Activated CD4-positive, alpha-beta T cell treated with anti-CD3 and anti-CD28 coated beads, Interleukin-2, amount 50 U/mL, for 24 hours (primary cell): ENCODE measurements around the gene CMPK1.

Experiments used
- DNase-seq, 2 donors: peaks; one replicate each; pipeline ENCODE4 v3.0.0-alpha.2; 2020; ENCODE audit warnings: low read depth in 1 of 2, low spot score in 1 of 2

Gene CMPK1

GRCh38 chr1:47393141-47393540, 59.6 kb downstream of the CMPK1 start:
- no peak for DNase-seq

- no peak for DNase-seq
Observed at GRCh38 chr1:47395433-47395832, 61.8 kb downstream of the CMPK1 start.

GRCh38 chr1:47396671-47397196, 63.1 kb downstream of the CMPK1 start:
- DNase-seq = no peak

GRCh38 chr1:47399138-47399845, 65.7 kb downstream of the CMPK1 start:
- DNase-seq = no peak

- DNase-seq = no peak
Observed at GRCh38 chr1:47399846-47400155, 66.2 kb downstream of the CMPK1 start.

- no peak for DNase-seq
Observed at GRCh38 chr1:47401761-47402160, 68.2 kb downstream of the CMPK1 start.

- DNase-seq = no peak
Observed at GRCh38 chr1:47402591-47402990, 69.0 kb downstream of the CMPK1 start.

- DNase-seq = no peak
Observed at GRCh38 chr1:47403321-47403910, 69.8 kb downstream of the CMPK1 start.

- DNase-seq = no peak
Observed at GRCh38 chr1:47405697-47406096, 72.1 kb downstream of the CMPK1 start.

- no peak for DNase-seq
Observed at GRCh38 chr1:47406966-47407365, 73.4 kb downstream of the CMPK1 start.

GRCh38 chr1:47407481-47407880, 73.9 kb downstream of the CMPK1 start:
- DNase-seq = no peak

- DNase-seq = no peak
Observed at GRCh38 chr1:47409311-47410067, 75.9 kb downstream of the CMPK1 start.

GRCh38 chr1:47410068-47410455, 76.5 kb downstream of the CMPK1 start:
- no peak for DNase-seq

GRCh38 chr1:47411436-47411835, 77.8 kb downstream of the CMPK1 start:
- no peak for DNase-seq

- no peak for DNase-seq
Observed at GRCh38 chr1:47412437-47412836, 78.8 kb downstream of the CMPK1 start.

- no peak for DNase-seq
Observed at GRCh38 chr1:47415728-47416318, 82.2 kb downstream of the CMPK1 start, which contains the start of gene FOXE3. TSS of gene FOXE3 (plus strand) at chr1:47416285. CDS start at chr1:47416316, 31 bp downstream.

GRCh38 chr1:47416319-47417169, 83.0 kb downstream of the CMPK1 start:
- DNase-seq = no peak

GRCh38 chr1:47417170-47418044, 83.8 kb downstream of the CMPK1 start:
- DNase-seq = no peak

GRCh38 chr1:47418122-47418521, 84.5 kb downstream of the CMPK1 start:
- DNase-seq = no peak
